Measurements from ENCODE around the gene DLG1. TPM values are rescaled to one million over a fixed set of nuclear protein-coding genes. Genes with fewer than 3 reads are reported as not detected.
"Not testable (repeated sequence)": the region's sequence is repeated elsewhere in the genome, so short reads cannot be mapped to it uniquely, and the experiment has no call there.

Gene DLG1
- total RNA-seq, 1 donor: 49.6 TPM

- H3K4me3 ChIP-seq (ENCODE audit: low read depth, low read length): no peak overlapping the region
- no peak for TF ChIP-seq CTCF (IDR thresholded peaks at IDR 0.05; ENCODE audit: insufficient read depth, low read length)
- no peak for DNase-seq (ENCODE audit: low read depth)
These were observed 259.5 kb downstream of the DLG1 start for GRCh38 chr3:197038679-197039462.

DNA sequence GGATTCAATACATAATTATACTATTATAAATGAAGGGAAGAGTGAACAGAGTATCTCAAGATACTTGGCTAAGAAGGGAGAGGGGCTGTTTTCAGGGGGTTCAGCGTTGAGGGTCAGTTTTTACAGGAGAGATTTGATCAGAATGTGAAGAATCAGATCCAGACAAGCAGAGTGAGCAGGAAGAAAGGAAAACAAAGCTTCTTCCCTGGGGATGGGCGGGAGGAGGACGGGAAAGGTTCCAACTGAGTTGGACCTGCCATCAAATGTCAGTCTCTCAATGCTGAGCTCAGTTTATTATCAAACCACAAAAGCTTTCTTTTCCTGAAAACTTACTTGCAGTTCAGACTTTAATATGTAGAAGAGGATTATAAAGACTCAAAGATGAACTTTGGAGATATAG is 262.8 kb downstream of the DLG1 start:
- no peak overlapping the region for H3K4me3 ChIP-seq (ENCODE audit: low read depth, low read length)
- peak; percentile 21 for DNase-seq (ENCODE audit: low read depth)
- TF ChIP-seq CTCF (IDR thresholded peaks at IDR 0.05; ENCODE audit: insufficient read depth, low read length): no peak

- not testable (repeated sequence) for DNase-seq (ENCODE audit: low read depth); H3K4me3 ChIP-seq (ENCODE audit: low read depth, low read length)
These were observed 263.6 kb downstream of the DLG1 start for GRCh38 chr3:197034778-197035177.

- not testable (repeated sequence) for DNase-seq (ENCODE audit: low read depth); H3K4me3 ChIP-seq (ENCODE audit: low read depth, low read length)
These were observed 264.6 kb downstream of the DLG1 start for GRCh38 chr3:197033764-197034163.

DNA sequence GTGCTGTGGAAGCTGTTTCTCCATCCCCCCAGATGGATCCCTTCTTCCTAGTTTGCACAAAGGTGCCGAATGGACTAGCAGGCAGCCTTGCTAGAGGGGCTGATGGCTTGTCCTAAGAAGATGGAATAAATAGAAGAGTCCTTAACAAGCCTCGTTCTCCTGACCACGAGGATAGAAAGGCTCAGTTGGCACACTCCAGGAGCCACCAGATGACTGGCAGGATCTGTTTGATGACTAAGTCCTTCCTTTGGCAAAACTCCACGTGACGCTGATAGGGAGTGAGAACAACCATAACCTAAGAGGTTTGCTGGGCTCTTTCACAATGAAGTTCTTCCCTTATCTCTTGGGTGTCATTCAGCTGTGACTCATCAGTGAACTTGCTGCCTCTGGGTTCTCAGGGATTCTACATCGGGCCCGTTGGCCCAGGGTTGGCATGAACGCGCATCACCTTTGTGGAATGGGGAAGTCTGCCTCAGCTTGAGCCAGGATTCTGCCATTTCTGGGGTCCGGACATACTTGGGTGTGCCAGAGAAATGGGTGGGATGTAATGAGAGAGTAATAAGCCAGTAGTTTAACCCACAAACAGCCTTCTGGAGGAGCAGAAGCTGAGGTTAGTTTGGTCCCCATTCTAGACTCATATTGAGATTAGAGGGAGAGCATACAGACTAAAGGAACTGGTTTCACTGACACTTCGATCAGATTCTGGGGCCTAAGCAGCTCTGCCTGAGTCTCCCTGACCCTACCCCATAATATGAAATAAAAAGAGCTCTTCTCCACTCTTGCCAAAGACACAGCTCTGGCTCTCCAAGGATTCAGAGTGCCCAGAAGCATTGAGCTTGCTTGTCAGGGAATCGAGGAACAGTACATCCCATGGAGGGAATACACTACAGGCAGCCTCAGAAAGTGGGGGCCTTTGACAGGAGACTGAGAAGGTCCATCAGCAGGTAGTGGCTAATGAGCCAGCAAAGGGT is 266.8 kb downstream of the DLG1 start:
- H3K4me3 ChIP-seq (ENCODE audit: low read depth, low read length): no peak overlapping the region
- DNase-seq (ENCODE audit: low read depth): peak; percentile 100
- no peak for TF ChIP-seq CTCF (IDR thresholded peaks at IDR 0.05; ENCODE audit: insufficient read depth, low read length)

DNA sequence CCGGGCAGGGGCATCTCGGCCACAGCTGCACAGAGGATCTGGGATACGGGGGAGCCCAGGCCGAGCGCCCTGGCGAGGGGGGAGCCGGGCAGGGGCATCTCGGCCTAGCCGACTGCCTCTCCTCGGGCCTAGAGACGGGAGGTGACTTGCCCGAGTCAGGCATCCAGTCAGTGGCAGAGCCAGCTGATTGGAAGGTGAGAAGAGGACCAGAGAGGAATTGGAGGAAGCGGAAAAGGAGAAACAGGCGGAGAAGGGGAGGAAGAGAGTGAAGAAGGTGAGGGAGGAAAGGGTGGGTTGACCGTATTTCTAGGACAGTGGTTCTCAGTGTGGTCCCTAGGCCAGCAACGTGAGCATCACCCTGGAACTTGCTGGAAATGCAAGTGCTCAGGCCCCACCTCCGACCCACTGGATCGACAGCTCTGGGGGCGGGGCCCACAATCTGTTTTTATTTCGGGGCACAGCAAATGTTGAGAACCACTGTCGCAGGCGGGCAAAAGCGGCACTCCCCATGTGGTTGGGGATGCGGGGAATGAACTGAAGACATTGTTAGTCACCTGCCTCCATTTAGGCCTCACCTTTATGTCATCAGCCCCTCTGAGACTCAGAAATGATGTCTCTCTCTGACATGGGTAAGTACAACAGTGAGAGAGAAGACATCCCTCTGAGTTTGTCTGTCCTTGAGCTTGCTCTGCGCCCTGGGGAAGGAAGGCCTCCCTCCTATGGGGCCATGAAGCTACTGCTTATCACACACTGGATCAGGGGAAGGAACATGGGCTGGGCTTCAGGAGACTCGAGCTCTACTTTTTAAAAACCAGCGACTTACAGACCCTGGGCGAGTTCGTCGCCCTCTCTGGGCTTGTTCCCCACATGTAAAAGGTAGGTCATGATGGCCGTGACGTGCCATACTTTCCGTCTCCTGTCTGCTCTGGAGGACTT is 267.8 kb downstream of the DLG1 start:
- peak; percentile 16 for DNase-seq (ENCODE audit: low read depth)

More for the DNA sequence above, 267.8 kb downstream of the DLG1 start:
- no peak overlapping the region for H3K4me3 ChIP-seq (ENCODE audit: low read depth, low read length)
- no peak for TF ChIP-seq CTCF (IDR thresholded peaks at IDR 0.05; ENCODE audit: insufficient read depth, low read length)
